Esophagus muscularis mucosa (tissue), 4 donors: ENCODE results near the gene GALNTL6. TPM values are rescaled to one million over a fixed set of nuclear protein-coding genes. Genes with fewer than 3 reads are reported as not detected.

Experiments
- DNase-seq: peaks from one replicate; pipeline ENCODE4 v3.0.0-alpha.2; 2017; ENCODE audit errors: extremely low spot score
- H3K27ac ChIP-seq, 4 donors: fragments of 200-600 bp; sonication (generic); replicated peaks in 1 of 4; 1 replicate in 3 of 4; 2 replicates in 1 of 4; pipeline ENCODE4 v1.5.1; 2016 to 2019; ENCODE audit warnings: mild to moderate bottlenecking in 1 of 4
- H3K27me3 ChIP-seq, 4 donors: fragments of 200-600 bp; sonication (generic); one replicate each; pipeline versions ENCODE4 v1.5.1 to v1.6.0; 2016 to 2019
- H3K36me3 ChIP-seq, 4 donors: fragments of 200-600 bp; sonication (generic); one replicate each; pipeline ENCODE4 v1.5.1; 2016 to 2019
- H3K4me1 ChIP-seq, 4 donors: fragments of 200-600 bp; sonication (generic); one replicate each; pipeline ENCODE4 v1.5.1; 2016 to 2019
- H3K4me3 ChIP-seq, 4 donors: fragments of 200-600 bp; sonication (generic); 1 replicate in 2 of 4; 2 replicates in 2 of 4; pipeline ENCODE4 v1.5.1; 2016 to 2019; ENCODE audit warnings: mild to moderate bottlenecking in 4 of 4, moderate library complexity in 1 of 4
- H3K9me3 ChIP-seq, 4 donors: fragments of 200-600 bp; sonication (generic); 1 replicate in 3 of 4; 2 replicates in 1 of 4; pipeline ENCODE4 v1.5.1; 2016 to 2019
- EP300 ChIP-seq: sonication (generic); formaldehyde crosslinking; IDR thresholded peaks from one replicate; pipeline ENCODE4 v1.6.1; 2017; ENCODE audit warnings: antibody characterized with exemption
- POLR2A ChIP-seq: fragments of 450-650 bp; IDR thresholded peaks from one replicate; pipeline ENCODE4 v1.6.1; 2017; ENCODE audit warnings: antibody characterized with exemption, moderate library complexity, mild to moderate bottlenecking, low read depth
- POLR2AphosphoS5 ChIP-seq, 2 donors: sonication (generic); formaldehyde crosslinking; IDR thresholded peaks; one replicate each; pipeline ENCODE4 v1.6.1; 2017; ENCODE audit warnings: antibody characterized with exemption in 2 of 2
- WGBS: methylation state at CpG from one replicate; pipeline ENCODE4 v1.1.5; 2018; 5-methylcytosine and 5-hydroxymethylcytosine counted together
- intact Hi-C: fragments of 100-400 bp; cut with DNase I; formaldehyde crosslinking; loops from one replicate; pipeline ENCODE4 v1.15.1; 2023
- total RNA-seq, 4 donors: library from RNA; depleted of rRNA; stranded (reverse); fragments of >200 nt; gene quantifications; one replicate each; pipeline versions ENCODE4 v1.1.0 to v1.2.1, GENCODE V29; 2016
- TF ChIP-seq, protein P1 (sequence below), 3 experiments: fragments of 200-600 bp in 2 of 3; fragments of 450-650 bp in 1 of 3; sonication (generic) in 2 of 3; IDR thresholded peaks; one replicate each; pipeline ENCODE4 v1.5.1; 2017 to 2019; ENCODE audit warnings: antibody characterized with exemption in 3 of 3, mild to moderate bottlenecking in 2 of 3, moderate library complexity in 1 of 3

The GALNTL6 gene
- total RNA-seq, 4 donors from 2014 or later: 0.33 to 0.42 TPM; not detected in 2

DNA sequence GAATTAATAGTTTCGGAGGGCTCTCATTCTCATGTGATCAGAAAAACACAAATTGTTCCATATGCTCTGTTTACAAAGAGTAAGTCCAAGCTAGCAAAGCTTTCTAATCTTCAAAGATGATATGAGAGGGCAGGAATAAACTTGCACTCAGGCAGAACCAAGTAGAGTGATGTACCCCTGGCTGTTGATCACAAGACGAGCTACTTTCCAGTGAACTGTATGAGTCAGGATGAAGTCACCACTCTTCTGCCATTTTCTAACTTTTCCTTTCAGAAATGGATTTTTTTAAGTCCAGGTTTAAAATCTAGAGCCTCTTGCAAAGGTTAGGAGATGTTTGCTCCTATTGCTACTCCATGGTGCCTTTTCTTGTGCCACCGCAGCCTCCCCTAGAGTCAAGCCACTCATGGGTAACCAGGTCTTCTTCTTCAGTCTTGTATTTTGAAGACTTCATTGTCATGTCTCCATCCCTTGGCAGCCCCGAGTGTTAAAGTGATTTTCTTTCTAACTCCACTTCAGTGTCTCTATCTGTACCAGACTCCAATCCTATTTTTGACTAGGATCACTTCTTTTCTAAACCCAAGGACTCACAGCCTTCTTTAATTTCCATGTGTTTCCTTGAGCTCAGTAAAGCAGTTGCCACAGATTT is 1183.5 kb downstream of the GALNTL6 start:
- TF ChIP-seq, protein P1, sequence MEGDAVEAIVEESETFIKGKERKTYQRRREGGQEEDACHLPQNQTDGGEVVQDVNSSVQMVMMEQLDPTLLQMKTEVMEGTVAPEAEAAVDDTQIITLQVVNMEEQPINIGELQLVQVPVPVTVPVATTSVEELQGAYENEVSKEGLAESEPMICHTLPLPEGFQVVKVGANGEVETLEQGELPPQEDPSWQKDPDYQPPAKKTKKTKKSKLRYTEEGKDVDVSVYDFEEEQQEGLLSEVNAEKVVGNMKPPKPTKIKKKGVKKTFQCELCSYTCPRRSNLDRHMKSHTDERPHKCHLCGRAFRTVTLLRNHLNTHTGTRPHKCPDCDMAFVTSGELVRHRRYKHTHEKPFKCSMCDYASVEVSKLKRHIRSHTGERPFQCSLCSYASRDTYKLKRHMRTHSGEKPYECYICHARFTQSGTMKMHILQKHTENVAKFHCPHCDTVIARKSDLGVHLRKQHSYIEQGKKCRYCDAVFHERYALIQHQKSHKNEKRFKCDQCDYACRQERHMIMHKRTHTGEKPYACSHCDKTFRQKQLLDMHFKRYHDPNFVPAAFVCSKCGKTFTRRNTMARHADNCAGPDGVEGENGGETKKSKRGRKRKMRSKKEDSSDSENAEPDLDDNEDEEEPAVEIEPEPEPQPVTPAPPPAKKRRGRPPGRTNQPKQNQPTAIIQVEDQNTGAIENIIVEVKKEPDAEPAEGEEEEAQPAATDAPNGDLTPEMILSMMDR (IDR thresholded peaks at IDR 0.05): no peak
- TF ChIP-seq POLR2AphosphoS5 (IDR thresholded peaks at IDR 0.05): no peak
- no peak for TF ChIP-seq EP300
- TF ChIP-seq POLR2A: no peak
- intact Hi-C loops: no loop called here
- no peak overlapping the region for H3K4me3 ChIP-seq
- H3K27ac ChIP-seq: no peak overlapping the region
- no peaks in the 10 kb centered on the region for H3K27me3 ChIP-seq
- peaks cover 0 to 7% (median 4%) of the 10 kb centered on the region in 4 donors for H3K4me1 ChIP-seq
- H3K9me3 ChIP-seq: no peaks in the 10 kb centered on the region
- peak; percentile 31 for DNase-seq
- 85% methylated on average over 4 of the region's 4 CpGs for WGBS
- no peaks in the 10 kb centered on the region for H3K36me3 ChIP-seq

DNA sequence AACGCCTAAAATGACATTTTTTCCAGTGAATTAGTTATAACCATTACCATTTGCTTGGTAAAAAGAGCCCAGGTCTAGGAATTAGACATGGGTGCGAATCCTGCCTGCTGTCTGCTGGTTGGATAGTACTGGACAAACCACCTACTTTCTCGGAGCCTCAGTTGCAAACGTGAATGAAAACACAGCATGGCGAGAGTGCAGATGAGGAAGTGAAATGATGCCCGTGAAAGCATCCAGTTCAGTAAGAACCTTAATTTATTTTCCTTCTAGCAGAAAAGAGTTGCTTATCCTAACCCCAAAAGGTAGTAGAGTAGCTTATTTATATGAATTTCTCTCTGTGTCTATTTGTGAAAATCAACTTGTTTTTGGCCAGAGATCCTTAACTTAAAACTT is 1184.0 kb downstream of the GALNTL6 start:
- peaks cover 0 to 7% (median 4%) of the 10 kb centered on the region in 4 donors for H3K4me1 ChIP-seq
- TF ChIP-seq, protein P1 (IDR thresholded peaks at IDR 0.05): no peak
- TF ChIP-seq POLR2A (no peak), POLR2AphosphoS5 (IDR thresholded peaks at IDR 0.05) (no peak), EP300 (no peak)
- WGBS: 90% methylated on average over 6 of the region's 6 CpGs
- H3K9me3 ChIP-seq: no peaks in the 10 kb centered on the region
- H3K4me3 ChIP-seq: no peak overlapping the region
- no peak overlapping the region for H3K27ac ChIP-seq
- no peaks in the 10 kb centered on the region for H3K27me3 ChIP-seq
- intact Hi-C loops: no loop called here
- no peak for DNase-seq
- H3K36me3 ChIP-seq: no peaks in the 10 kb centered on the region

DNA sequence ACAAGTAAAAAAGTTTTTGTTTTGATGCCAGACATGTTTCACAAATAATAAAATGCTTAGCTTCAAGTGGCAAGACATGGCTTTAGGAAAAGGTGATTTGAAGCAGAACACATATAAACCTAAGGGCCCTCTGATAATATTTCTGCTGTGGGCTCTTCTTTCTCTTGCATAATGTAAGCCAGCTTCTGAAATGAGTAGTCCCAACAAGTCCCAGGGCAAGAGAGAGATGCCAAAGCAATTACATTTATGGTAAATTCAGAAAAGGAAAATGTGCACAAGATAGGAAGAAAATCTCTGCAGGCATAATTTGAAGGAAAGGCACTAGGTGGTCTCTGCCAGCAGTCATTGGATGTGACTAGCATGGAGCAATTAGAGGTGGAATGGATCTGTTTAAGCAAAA is 1184.7 kb downstream of the GALNTL6 start:
- Histone ChIP-seq H3K9me3 (no peaks in the 10 kb centered on the region), H3K36me3 (no peaks in the 10 kb centered on the region), H3K4me1 (peaks cover 0 to 7% (median 4%) of the 10 kb centered on the region in 4 donors), H3K4me3 (no peak overlapping the region), H3K27ac (no peak overlapping the region), H3K27me3 (no peaks in the 10 kb centered on the region)
- no peak for TF ChIP-seq EP300
- TF ChIP-seq, protein P1 (IDR thresholded peaks at IDR 0.05): no peak
- TF ChIP-seq POLR2A: no peak
- no peak for TF ChIP-seq POLR2AphosphoS5 (IDR thresholded peaks at IDR 0.05)
- no peak for DNase-seq
- intact Hi-C loops: no loop called here

DNA sequence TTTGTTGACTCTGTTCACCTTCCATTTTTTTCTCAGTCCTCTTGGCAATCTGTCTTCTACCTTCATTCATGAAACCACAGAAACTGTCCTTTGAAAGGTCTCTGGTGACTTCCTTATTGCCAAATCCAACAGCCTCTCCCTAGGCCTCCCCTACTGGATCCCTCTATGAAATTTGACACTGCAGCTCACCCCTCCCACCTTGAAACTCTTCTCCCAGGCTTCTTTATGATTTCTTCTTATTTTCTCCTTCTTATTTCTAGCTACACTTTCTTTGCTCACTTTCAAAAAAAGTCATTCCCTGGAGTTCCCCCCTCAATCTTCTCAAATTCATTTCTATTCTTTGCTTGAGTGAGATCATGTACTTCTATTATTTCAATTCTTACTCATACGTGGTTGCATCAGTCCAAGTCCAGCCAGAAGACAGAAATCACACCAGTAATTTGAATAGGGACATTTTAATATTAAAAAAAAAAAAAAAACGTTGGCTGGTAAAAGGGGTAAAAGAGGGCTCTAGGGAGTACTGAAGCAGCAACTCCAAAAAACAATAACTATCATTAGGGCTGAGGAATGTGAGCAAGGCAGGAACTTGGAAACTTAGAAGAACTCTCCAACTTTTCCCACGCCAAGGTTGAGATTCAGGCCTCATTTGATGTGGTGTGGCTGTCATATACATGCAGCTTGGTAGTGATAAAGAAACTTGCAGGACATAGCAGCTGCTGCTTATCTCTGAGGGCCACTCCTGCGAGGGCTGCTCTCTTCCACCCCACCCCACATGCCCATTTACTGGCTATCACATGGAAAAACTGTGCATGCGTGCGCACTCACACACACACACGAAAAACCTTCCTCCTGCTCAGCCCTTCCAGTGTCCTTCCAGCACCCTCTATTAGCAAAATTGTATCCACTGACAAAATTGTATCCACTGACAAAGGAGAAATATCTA is 1185.6 kb downstream of the GALNTL6 start:
- no peak overlapping the region for H3K27ac ChIP-seq
- no peak for DNase-seq
- 57% methylated on average over 7 of the region's 7 CpGs for WGBS
- no peak overlapping the region for H3K4me3 ChIP-seq
- no peak for TF ChIP-seq POLR2A
- TF ChIP-seq, protein P1 (IDR thresholded peaks at IDR 0.05): no peak
- no peaks in the 10 kb centered on the region for H3K9me3 ChIP-seq
- H3K4me1 ChIP-seq: peaks cover 0 to 7% (median 4%) of the 10 kb centered on the region in 4 donors
- no peaks in the 10 kb centered on the region for H3K36me3 ChIP-seq
- no peaks in the 10 kb centered on the region for H3K27me3 ChIP-seq
- intact Hi-C loops: no loop called here
